ENCODE data around the gene SHISA8. TPM values are rescaled to one million over a fixed set of nuclear protein-coding genes. Genes with fewer than 3 reads are reported as not detected.

SHISA8 gene
- total RNA-seq, 2 experiments from 2014 or later = not detected

GRCh38 chr22:41909310-41910049, 5.4 kb downstream of the SHISA8 start:
- Mint-ChIP-seq H3K27me3 (peaks cover 31% of the 10 kb centered on the region), H3K4me1 (peaks cover 29% of the 10 kb centered on the region), H3K27ac (no peak overlapping the region), H3K9me3 (no peaks in the 10 kb centered on the region), H3K36me3 (ENCODE audit: low read depth) (peaks cover 9% of the 10 kb centered on the region), H3K4me3 (no peak overlapping the region)
- POLR2A ChIA-PET = no interaction called here
- CTCF ChIA-PET = interaction anchor here (0.8 to 1.7 kb wide), 2 partner anchors 31 to 212 kb away, joined by 3 to 4 read pairs; no protein-coding TSS in a partner anchor
- DNase-seq = no peak

- POLR2A ChIA-PET = no interaction called here
- Mint-ChIP-seq H3K4me3 (no peak overlapping the region), H3K27ac (no peak overlapping the region), H3K36me3 (ENCODE audit: low read depth) (peaks cover 13% of the 10 kb centered on the region), H3K4me1 (peaks cover 29% of the 10 kb centered on the region), H3K27me3 (peaks cover 31% of the 10 kb centered on the region), H3K9me3 (no peaks in the 10 kb centered on the region)
- peak; percentile 46 for DNase-seq
- CTCF ChIA-PET = interaction anchor here (0.8 to 3.9 kb wide), 6 partner anchors 8 to 211 kb away, joined by 3 to 16 read pairs (median 4); partner anchors contain the start of gene TNFRSF13C
These were observed 6.2 kb downstream of the SHISA8 start for GRCh38 chr22:41908411-41909309.

DNA sequence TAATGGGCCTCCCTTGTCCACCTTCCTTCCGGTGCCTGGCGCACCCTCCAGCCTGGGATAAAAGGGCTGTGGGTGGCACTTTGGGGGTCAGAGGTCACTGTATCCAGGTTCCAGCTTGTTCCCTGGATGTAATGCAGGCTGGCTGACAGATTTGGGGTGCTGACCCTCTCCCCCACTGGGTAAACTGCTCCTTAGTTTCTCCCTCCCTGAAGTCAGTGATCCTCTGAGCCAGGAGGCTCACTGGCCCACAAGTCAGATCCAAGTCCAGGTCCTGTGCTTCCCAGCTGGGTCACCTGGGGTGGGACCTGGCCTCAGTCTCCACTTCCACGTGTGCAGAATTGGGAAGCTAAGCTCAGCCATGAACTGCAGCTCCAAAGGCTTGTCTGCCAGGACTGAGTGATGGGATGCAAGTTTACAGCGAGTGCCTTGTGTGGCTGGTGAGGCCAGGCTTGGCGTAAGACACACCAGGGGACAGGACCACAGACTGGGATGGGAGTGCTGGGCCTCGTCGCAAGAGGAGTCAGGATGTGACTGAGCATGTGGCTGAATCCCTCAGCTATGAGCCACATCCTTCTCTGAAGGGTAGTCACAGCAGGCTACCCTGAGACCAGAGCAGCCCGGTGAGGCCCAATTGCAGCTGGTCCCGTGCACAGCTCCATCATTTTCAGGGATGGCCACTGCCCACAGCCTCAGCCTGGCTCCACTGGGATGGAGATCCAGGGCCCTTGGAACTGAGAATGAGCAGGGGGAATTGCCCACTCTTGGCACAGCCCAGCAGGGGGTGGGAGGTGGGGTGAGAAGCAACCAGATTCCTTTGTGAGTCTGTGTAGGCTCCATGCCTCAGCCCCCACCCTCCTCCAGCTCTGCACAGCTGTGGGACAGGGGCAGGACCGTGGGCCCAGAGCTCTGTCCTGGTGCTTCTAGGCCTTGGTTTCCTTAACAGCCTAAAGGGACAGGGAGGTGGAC, 7.2 kb downstream of the SHISA8 start:
- Mint-ChIP-seq H3K27ac (peak overlapping the region; percentile 7), H3K4me3 (no peak overlapping the region), H3K9me3 (no peaks in the 10 kb centered on the region), H3K4me1 (peaks cover 27% of the 10 kb centered on the region), H3K27me3 (peaks cover 22% of the 10 kb centered on the region), H3K36me3 (ENCODE audit: low read depth) (peaks cover 17% of the 10 kb centered on the region)
- ChIA-PET CTCF (interaction anchor here (0.9 to 3.9 kb wide), 4 partner anchors 9 to 44 kb away, joined by 3 to 16 read pairs (median 4); partner anchors contain the start of gene TNFRSF13C), POLR2A (no interaction called here)
- DNase-seq = no peak

- peaks cover 20% of the 10 kb centered on the region for H3K36me3 Mint-ChIP-seq (ENCODE audit: low read depth)
- H3K27ac Mint-ChIP-seq = no peak overlapping the region
- no peak overlapping the region for H3K4me3 Mint-ChIP-seq
- H3K27me3 Mint-ChIP-seq = peaks cover 13% of the 10 kb centered on the region
- ChIA-PET CTCF (interaction anchor here (1.5 to 3.9 kb wide), 2 partner anchors 10 to 19 kb away, joined by 5 to 16 read pairs; partner anchors contain the start of gene TNFRSF13C), POLR2A (no interaction called here)
- DNase-seq = no peak
- H3K4me1 Mint-ChIP-seq = peaks cover 25% of the 10 kb centered on the region
- H3K9me3 Mint-ChIP-seq = no peaks in the 10 kb centered on the region
These were observed 8.1 kb downstream of the SHISA8 start for GRCh38 chr22:41906822-41907221.

DNA sequence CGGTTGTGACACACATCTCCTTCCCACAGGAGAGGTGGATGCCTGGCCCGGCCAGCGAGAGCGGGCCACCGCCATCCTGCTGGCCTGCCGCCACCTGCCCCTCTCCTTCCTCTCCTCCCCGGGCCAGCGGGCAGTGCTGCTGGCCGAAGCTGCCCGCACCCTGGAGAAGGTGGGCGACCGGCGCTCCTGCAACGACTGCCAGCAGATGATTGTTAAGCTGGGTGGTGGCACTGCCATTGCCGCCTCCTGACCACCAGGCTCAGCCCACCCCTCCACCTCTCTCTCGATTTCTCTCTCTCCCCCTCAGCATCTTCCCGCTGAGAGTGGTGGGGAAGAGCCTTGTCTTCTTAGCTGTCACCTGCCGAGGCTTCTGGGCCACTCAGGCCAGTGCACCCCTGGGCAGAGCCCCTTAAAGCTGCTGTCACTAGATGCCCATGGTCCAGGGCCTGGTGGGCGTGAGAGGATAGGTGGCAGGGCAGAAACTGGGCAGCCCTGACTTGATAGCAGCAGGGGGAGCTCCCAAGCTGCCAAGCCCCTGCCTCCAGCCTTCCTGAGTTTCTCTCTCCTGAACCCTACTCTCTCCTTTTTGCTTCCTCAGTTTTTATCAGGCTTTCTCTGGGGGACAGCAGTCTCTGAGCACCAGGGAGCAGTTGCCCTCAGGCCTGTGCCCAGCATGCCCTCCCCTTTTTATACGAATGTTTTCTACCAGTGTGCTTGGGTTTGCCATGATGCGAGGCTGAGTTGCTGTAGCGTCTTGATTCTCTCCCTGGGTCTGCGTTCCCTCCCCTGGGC, 9.3 kb downstream of the SHISA8 start:
- Mint-ChIP-seq H3K9me3 (no peaks in the 10 kb centered on the region), H3K27ac (no peak overlapping the region), H3K4me1 (peaks cover 21% of the 10 kb centered on the region), H3K4me3 (no peak overlapping the region), H3K27me3 (peaks cover 7% of the 10 kb centered on the region), H3K36me3 (ENCODE audit: low read depth) (peaks cover 20% of the 10 kb centered on the region)
- DNase-seq = no peak
- ChIA-PET POLR2A (no interaction called here), CTCF (interaction anchor here (0.7 to 3.9 kb wide), 2 partner anchors 15 to 20 kb away, joined by 3 to 16 read pairs; partner anchors contain the start of gene TNFRSF13C)

GRCh38 chr22:41904450-41905410, 10.1 kb downstream of the SHISA8 start:
- H3K27ac Mint-ChIP-seq = peak overlapping the region; percentile 25

DNA sequence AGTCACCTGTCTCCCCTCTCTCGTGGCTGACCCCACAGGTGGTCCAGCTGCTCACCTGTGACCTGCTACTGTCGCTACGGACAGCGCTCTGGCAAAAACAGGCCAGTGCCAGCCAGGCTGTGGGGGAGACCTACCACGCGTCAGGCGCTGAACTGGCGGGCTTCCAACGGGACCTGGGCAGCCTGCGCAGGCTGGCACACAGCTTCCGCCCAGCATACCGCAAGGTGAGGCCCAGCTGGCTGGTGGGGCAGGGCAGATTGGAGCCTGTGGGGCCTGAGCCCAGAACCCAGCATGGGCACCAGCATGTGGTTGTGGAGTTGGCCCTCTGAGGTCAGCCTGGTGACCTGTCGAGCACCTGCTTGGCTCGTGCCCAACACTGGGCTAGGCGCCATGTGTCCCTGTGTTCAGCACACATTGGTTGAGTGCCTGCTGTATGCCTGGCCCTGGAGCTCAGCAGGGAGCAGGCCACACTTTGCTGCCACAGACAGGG, 11.9 kb downstream of the SHISA8 start:
- Mint-ChIP-seq H3K36me3 (ENCODE audit: low read depth) (peaks cover 30% of the 10 kb centered on the region), H3K27ac (no peak overlapping the region), H3K27me3 (no peaks in the 10 kb centered on the region), H3K4me3 (no peak overlapping the region), H3K4me1 (peaks cover 7% of the 10 kb centered on the region), H3K9me3 (no peaks in the 10 kb centered on the region)
- no peak for DNase-seq
- ChIA-PET CTCF (interaction anchor here (1.1 to 1.4 kb wide), 2 partner anchors 10 to 38 kb away, joined by 3 to 6 read pairs; no protein-coding TSS in a partner anchor), POLR2A (no interaction called here)

More at GRCh38 chr22:41904450-41905410, 10.1 kb downstream of the SHISA8 start:
- H3K4me3 Mint-ChIP-seq = no peak overlapping the region
- ChIA-PET POLR2A (no interaction called here), CTCF (interaction anchor here (0.6 to 1.3 kb wide), 3 partner anchors 8 to 238 kb away, joined by 4 to 5 read pairs (median 4); no protein-coding TSS in a partner anchor)
- no peaks in the 10 kb centered on the region for H3K9me3 Mint-ChIP-seq
- DNase-seq = no peak
- peaks cover 24% of the 10 kb centered on the region for H3K36me3 Mint-ChIP-seq (ENCODE audit: low read depth)
- peaks cover 21% of the 10 kb centered on the region for H3K4me1 Mint-ChIP-seq
- H3K27me3 Mint-ChIP-seq = peaks cover 7% of the 10 kb centered on the region

DNA sequence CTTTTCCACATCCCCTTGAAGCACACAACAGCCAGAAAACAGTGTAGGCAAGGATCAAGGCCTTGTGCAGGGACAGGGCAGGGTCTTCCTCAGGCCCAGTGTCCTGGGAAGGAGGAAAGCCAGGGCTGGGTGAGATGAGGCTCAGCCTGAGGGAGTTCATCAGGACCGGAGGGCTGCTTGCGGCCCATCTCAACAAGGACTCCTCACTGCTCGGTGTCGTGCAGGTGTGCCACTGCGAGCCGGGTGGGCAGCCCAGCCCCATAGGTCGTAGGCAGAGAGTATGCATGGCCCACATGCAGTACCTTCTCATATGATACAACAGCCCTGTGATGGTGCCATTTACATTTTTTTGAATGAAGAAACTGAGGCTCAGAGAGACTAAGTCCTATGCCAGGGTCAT, 12.9 kb downstream of the SHISA8 start:
- Mint-ChIP-seq H3K27ac (no peak overlapping the region), H3K27me3 (no peaks in the 10 kb centered on the region), H3K4me1 (no peaks in the 10 kb centered on the region), H3K9me3 (no peaks in the 10 kb centered on the region), H3K4me3 (no peak overlapping the region), H3K36me3 (ENCODE audit: low read depth) (peaks cover 36% of the 10 kb centered on the region)
- POLR2A ChIA-PET = no interaction called here
- CTCF ChIA-PET = interaction anchor here (1.1 kb wide), 1 partner anchor 11 kb away, joined by 3 read pairs; no protein-coding TSS in a partner anchor
- DNase-seq = no peak

DNA sequence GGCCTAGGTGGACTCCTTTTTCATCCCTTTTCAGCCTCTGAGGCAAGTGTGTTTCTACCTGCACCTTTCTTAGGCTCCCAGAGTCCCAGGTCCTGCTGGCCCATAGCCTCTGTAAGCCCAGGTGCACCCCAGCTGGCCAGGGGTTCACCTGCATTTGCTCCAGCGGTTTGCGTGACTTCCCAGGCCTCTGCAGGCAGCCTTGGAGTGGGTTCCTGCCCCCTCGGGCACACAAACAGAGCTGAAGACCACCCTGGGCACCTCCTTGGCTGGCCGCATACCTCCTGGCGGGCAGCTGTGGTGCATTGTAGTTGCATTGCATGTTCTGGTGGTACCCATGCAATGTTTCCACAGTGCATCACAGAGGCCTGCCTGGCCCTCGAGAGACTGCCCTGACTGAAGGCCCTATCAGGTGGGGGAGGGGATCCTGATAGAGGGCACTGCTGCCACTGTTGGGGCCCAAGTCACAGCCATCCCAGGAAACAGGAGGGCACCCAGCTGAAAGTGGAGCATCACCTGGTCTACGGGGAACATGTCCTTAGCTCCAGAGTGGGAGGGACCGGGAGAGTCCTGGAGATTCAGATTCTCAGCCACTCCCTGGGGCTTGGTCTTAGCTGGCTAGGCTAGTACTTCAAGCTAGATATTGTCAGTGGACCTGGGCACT, 14.1 kb downstream of the SHISA8 start:
- CTCF ChIA-PET = interaction anchor here (1.0 to 1.1 kb wide), 2 partner anchors 13 to 80 kb away, joined by 3 read pairs; no protein-coding TSS in a partner anchor
- H3K27me3 Mint-ChIP-seq = no peaks in the 10 kb centered on the region
- peaks cover 2% of the 10 kb centered on the region for H3K4me1 Mint-ChIP-seq
- no peak overlapping the region for H3K4me3 Mint-ChIP-seq
- DNase-seq = no peak
- H3K9me3 Mint-ChIP-seq = no peaks in the 10 kb centered on the region
- H3K36me3 Mint-ChIP-seq (ENCODE audit: low read depth) = peaks cover 38% of the 10 kb centered on the region
- POLR2A ChIA-PET = no interaction called here
- no peak overlapping the region for H3K27ac Mint-ChIP-seq

DNA sequence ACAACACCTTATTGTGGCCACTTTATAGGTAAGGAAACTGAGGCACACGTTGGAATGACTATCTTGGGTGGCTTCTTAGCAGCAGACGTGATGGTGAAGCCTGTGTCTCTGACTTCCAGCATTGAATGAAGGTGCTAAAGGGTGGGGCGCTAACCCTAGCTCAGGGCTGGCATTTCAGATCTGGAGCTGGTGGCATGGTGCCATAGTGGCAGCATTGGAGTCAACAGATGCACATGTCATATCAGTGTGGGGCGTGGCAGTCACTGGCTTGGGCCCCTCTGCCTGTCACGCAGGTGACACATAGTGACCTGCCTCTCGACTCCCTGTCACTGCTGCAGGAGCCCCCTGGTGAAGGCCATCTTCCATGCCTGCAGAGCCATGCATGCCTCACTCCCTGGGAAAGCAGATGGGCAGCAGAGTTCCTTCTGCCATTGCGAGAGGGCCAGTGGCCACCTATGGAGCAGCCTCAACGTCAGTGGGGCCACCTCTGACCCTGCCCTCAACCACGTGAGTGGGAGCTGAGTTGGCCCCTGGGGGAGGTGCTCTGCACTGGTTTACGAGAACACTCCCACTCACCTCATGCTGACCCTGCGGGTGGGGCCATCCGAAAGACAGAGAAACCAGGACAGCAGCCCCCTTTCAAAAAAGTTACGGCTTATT, 14.8 kb downstream of the SHISA8 start:
- no peak overlapping the region for H3K27ac Mint-ChIP-seq
- peaks cover 2% of the 10 kb centered on the region for H3K4me1 Mint-ChIP-seq
- H3K4me3 Mint-ChIP-seq = no peak overlapping the region
- no peaks in the 10 kb centered on the region for H3K9me3 Mint-ChIP-seq
- peaks cover 34% of the 10 kb centered on the region for H3K36me3 Mint-ChIP-seq (ENCODE audit: low read depth)
- ChIA-PET POLR2A (no interaction called here), CTCF (interaction anchor here (0.7 kb wide), 1 partner anchor 18 kb away, joined by 3 read pairs; no protein-coding TSS in a partner anchor)
- no peaks in the 10 kb centered on the region for H3K27me3 Mint-ChIP-seq
- DNase-seq = no peak

Data from activated CD4-positive, alpha-beta T cell treated with anti-CD3 and anti-CD28 coated beads, Interleukin-2, amount 10 ng/mL, durations not matched to agents 7 days and 5 days (primary cell).